HG02642 (cell line): ENCODE measurements around the gene HHIPL1.

Experiments used
- ATAC-seq: cut with Tn5 transposase; IDR thresholded peaks from one replicate; pipeline ENCODE4 v1.9.1; 2021; ENCODE audit warnings: mild to moderate bottlenecking; ENCODE audit not compliant: unreplicated experiment, poor library complexity

Gene HHIPL1

DNA sequence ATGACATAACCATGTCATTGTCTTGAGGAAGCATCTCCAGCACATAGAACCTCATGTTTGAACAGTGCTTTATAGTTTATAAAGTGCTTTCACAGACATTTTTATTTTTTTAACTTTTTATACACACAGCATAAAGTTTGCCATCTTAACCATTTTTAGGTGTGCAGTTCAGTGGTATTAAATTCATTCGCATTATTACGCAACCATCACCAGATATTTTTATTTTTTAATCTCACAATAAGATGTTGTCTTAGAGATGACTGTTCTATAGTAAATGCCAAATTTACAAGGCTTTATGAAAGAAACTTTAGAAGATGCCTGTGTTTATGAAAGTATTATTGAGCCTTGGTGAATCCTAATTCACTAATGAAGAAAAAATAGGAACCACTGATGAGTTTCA, 59.1 kb downstream of the HHIPL1 start:
- no peak for ATAC-seq

DNA sequence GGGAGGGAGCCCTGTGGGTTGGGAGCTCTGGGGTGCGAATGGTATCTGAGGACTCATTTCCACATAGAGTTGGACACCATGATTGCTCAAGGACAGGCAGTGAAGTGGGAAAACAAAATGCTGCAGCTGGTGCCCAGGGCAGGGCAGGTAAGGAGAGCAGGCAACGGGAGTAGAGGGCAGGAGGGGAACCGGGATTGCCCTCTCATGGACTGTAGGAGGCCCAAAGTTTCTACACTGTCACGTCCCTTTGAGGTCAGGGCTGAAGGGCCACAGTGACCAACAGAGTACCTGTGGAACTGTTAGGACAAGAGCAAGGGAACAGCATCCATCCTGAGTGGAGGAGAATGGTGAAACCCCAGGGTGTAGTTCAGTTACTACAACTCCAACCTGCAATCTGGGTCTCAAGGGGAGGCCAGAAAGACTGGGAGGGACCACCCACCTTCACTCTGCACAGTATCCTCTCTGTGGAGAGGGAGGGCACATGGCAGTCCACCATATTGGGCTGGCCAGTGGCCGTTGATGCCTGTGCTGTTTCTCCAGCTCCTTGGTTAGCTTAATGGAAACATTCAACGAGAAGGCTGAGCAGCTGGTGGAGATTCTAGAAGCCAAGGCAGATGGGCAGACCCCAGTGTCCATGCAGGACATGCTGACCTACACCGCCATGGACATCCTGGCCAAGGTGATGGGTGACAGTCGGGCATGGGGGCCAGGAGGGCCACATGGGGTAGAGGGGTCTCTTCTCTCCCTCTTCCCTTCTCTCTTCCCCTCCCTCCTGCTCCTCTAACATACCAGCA, 61.4 kb downstream of the HHIPL1 start:
- ATAC-seq: no peak

DNA sequence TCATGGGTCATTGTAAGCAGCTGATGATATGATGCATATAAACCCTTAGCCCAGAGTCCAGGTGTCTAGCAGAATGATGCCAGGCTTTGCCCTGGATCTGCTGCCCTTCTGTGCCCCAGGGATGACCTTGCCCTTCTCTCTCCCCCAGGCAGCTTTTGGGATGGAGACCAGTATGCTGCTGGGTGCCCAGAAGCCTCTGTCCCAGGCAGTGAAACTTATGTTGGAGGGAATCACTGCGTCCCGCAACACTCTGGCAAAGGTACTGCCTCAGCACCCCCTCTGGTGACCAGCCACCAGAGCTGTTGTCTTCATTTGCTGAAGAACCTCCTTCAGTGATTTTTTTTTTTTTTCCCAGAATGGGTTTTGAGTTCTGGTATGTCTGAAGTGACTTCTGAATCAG, 62.5 kb downstream of the HHIPL1 start:
- ATAC-seq: no peak

DNA sequence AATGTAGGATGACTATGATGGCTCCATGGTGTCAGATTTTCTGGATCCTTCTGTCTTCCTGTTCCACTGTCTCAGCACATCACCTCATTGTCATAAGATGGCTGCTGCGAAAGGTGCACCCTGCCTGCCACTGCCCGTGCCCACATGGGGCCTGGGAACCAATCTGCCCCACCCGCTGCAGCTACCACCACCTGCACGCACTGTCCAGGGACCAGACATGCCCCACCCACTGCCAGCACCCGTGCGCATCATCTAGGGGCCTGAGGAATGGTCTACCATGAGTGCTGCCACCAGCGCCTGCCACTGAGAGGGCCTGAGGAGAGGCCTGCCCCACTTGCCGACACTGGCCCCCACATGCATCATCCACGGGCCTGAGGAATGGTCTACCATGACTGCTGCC, 63.0 kb downstream of the HHIPL1 start:
- no peak for ATAC-seq

DNA sequence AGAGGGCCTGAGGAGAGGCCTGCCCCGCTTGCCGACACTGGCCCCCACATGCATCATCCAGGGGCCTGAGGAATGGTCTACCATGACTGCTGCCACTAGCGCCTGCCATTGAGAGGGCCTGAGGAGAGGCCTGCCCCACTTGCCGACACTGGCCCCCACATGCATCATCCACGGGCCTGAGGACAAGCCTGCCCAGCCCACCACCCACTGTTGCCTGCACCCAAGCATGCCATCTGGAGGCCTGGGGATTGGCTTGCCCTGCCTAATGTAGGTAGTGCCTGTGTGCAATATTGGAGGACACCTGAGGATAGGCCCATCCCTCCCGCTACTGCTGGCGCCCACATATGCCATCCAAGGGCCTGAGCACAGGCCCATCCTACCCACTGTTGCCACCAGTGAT, 63.5 kb downstream of the HHIPL1 start:
- no peak for ATAC-seq

DNA sequence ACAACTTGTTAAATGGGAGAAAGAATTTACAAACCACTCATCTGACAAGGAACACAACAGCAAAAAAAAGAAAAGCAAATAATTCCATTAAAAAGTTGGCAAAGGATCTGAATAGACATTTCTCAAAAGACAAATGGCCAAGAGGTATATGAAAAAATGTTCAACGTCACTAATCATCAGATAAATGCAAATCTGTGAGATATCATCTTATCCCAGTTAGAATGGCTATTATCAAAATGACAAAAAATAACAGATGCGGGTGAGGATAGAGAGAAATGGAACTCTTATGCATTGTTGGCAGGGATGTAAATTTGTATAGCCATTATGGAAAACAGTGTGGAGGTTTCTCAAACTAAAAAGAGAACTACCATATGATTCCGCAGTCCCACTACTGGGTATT, 69.0 kb downstream of the HHIPL1 start:
- no peak for ATAC-seq

DNA sequence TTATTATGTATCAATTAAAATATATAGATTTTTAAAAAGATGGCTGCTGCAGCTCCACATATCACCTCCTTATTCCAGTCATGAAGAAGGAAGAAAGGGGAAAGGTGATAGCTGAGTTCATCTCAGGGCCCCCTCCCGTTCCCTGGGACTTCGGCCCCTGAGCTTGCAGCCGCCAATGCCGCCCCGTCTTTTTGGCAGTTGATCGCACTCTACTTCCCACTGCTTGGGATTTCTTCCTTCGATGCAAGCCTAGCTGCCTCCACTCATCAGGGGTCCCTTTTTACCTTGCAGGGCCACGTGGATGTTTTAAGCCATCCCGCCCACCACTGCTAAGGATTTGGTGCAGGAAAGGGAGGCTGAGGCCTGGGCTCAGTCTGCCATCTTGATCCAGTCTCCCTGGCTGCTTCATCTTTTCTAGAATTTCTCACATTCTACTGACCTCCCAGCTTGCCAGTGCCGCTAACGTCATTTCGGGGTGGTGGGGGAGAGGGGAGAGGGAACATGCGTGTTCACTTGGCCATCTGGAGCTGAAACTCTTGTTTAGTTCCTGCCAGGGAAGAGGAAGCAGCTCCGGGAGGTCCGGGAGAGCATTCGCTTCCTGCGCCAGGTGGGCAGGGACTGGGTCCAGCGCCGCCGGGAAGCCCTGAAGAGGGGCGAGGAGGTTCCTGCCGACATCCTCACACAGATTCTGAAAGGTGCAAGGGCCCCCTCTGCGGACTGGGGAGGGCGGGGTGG, 70.5 kb downstream of the HHIPL1 start:
- no peak for ATAC-seq

DNA sequence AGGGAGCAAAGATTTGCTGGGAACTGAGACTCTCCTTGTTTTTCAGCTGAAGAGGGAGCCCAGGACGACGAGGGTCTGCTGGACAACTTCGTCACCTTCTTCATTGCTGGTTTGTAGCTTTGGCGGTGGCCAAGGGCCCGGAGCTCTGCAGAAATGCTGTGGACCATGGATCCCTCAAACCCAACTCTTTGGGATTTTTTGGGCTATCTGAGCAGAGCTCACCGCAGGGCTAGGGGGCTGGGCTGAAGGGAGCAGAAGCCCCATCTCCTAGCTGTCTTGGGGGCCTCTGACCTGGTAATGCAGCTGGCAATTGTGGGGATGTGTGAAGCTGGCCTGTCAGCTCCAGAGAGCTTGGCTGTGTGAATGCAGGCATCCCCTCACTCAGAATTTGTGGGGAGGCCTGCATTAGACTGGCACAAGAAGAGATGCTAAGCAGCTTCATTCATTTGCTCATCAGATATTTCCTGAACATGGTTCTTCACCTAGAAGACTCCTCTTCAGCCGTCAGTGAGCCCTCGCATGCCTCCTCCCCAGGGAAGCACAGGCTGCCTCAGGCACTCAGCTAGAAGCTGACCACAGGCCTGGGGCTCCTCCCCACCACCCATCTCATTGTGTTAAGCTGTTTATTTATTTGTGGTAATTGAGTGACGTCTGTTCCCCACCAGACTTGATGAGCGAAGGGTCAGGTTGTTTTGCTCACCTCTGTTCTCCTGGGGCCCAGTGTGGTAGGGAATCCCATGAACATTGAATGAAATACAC, 71.3 kb downstream of the HHIPL1 start:
- ATAC-seq: no peak

DNA sequence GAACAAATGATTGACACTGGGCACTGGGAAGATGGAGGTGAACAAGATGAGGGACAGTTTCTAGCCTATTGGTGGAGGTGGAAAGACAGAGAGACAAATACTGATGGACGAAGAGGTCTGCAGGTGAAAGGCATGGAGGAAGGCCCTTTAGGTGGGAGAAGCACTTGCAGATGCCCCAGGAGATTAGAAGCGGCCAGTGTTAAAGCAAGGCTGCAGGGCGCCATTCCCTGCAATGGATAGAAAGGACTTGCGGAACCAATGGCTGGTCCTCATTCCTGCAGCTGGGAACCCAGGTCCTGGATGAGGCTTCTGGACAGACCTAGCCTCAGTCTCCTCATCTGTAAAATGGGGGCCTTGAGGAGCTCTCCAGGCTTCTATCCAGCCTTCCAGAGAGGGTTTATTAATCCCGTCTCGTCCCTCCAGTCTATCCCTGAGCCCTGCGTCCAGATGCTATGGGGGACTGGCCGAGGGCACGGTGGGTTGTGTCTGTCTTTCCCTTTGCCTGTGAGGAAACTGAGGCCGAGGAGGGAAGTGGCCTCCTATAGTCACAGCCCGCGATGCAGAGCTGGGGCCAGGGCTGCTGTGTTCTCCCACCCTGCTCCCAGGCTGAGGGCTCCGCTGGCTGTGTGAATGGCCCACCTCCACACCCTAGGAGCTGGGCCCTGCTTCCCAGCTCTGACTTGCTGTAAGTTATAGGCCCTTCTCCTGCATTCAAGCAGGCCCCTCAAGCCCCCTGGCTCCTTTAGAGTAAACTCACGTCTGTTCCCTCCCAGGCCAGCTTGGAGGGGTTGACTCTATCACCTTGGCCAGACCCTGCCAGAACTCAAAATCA, 72.1 kb downstream of the HHIPL1 start:
- no peak for ATAC-seq

DNA sequence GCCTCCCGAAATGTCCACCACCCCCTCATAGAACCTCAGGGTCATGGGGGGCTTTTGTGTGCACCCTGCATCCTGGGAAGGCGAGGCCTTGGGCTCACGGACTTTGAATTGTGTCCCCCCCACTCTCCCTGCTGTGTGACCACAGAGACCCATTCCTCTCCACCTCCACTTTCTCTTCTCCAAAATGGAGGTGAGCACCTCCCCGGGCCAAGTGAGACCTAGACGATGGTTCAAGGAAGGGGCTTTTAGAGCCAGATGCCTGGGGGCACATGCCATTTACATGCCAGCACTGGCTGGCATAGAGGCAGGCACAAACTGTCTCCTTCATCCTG, 72.7 kb downstream of the HHIPL1 start:
- no peak for ATAC-seq

DNA sequence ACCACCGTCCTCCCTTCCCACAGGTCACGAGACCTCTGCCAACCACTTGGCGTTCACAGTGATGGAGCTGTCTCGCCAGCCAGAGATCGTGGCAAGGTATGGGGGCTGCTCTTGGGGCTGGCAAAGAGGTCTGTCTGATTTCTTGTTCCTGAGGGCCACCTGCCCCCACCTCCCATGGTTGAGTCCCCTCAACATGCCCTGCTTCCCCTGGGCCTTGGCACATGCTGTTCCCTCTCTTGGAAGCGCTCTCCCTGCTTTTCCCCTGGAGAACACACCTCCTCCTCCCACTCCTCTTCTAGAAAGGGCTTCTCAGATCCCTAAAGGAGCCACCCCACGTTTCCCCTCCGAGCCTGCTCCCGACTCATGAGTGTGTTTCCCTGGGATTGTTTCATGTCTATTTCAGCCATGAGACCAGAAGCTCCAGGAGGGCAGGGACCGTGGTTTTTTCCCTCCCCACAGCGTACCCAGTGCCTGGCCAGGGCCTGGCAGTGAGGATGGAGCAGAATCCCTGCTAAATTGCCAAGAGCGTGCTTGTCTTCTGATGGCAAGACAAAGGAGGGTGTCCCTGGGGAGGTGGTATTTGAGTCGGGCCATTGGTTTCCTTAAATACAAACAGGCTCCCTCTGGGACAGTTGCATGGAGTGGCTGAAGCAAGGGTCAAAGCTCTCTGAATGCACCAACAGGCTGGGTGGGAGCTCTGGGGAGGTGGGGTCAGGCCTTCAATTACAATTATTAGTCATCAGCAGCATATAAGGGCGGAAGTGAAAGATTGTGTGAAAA, 73.3 kb downstream of the HHIPL1 start:
- peak; percentile 46 for ATAC-seq

DNA sequence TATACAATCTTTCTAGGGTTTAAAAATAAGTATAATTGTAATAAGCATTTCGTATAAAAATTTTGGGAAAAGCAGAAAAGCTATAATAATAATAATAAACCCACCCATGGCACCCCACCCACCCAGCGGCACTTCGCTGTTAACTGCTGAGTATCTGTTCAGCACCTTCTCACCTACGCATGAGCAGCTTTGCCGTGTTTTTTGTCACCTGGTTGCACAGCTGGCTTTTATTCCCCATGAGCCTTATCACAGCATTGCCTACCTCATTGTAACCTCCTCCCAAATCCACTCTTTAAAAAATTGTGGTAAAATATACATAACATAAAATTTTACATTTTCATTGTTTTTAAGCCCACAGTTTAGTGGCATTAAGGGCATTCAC, 73.9 kb downstream of the HHIPL1 start:
- peak; percentile 46 for ATAC-seq

DNA sequence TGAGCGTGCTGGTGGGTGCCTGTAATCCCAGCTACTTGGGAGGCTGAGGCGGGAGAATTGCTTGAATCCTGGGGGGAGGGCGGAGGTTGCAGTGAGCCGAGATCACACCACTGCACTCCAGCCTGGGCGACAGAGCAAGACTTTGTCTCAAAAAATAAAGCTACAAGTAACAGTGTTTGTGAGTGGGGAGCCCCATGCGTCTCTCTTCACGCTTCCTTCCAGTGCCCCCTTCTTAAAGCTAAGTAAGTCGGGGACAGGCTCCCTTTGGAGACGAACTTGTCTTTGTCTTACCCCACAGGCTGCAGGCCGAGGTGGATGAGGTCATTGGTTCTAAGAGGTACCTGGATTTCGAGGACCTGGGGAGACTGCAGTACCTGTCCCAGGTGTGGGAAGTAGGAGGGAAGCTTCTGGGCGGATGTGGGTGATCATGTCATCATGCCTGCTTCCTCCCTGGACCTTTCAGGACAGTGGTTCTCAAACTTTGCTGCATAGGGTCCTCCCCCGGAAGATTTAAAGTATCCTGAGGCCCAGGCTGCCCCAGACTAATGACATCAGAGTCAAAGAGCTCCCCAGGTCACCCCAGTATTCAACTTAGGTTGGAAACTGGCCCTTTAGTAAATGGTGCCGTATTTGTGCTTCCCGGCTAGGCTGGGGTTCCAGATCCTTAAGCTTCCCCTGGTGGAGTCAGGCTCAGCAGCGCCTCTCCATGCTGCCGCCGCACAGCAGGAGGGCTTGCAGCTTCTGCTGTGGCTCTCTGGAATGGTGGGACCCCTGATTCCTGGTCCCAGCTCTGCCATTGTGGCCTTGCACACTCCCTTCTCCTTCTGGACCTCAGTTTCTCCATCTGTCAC, 76.2 kb downstream of the HHIPL1 start:
- no peak for ATAC-seq

DNA sequence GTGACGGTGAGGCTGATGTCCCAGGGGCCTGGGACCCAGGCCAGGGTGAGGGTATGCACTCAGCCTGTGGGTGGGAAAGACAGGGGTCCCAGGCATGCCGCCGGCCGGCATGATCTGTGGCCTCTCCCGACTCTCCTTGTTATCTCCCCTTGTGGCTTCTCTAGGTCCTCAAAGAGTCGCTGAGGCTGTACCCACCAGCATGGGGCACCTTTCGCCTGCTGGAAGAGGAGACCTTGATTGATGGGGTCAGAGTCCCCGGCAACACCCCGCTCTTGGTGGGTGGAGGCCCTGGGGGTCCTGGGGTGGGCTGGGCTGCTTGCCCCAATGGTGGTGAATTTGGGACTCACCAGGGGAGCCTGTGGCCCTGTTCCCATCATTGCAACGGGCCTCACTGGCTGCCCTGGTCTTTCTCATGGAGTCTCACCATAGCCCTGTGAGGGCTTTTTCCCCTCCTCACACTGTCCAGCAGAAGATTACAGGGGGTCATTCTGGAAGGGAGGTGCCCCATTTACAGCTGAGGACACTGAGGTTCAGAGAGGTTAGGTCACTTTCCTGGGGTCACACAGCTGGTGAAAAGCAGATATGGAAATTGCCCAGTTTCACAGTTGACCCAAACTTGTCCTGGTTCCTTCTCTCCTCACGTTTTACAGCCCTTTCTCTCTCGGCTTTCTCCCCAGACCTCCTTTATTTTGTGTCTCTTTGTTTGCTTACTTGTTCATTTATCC, 77.0 kb downstream of the HHIPL1 start:
- ATAC-seq: no peak

DNA sequence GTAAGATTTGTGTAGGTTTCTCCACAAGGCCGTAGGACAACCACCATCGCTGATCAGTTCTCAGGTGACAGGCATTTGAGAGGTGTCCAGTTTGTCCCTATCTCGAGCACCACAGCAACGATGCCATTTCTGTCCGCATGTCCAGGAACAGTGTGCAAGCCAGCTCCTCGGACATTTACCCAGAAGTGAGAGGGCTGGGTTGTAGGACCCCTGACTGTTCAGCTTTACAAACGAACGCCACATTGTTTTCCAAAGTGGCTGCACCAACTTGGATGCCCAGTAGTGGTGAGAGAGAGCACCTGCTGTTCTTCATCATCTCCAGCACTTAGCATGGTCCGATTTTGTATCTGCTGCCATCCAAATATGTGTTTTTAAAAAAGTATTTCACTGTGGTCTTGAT, 77.8 kb downstream of the HHIPL1 start:
- ATAC-seq: no peak

DNA sequence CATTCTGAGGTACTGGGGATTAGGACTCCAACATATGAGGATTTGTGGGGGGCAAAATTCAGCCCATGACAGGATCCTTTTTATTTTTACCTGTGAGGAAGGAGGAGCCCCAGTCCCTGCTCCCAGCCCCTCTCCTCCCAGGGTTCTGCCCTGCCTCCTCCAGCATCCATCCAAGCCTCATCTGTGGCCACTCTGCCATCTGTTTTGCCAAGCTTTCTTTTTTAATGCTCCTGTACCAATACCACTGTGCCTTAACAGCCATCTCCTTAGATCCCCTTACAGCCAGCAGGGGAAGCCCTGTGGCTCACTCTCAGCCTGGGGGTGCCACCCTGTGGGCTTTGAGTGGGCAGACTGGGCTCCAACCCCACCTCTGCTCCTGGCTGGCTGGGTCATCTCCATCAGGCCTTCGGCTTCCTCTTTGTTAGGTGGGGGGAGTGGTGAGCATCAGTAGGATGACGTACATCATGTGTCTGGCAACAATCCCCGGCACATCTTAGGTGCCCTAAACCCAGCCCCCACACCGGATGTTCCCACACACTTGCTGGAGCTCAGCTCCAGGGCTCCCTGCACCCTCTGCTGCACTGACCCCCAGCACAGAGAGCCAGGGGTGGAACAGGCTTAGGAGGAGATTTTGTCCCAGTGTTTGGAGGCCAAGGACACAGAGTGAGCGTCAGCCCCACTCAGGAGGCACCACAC, 79.4 kb downstream of the HHIPL1 start:
- ATAC-seq: no peak

DNA sequence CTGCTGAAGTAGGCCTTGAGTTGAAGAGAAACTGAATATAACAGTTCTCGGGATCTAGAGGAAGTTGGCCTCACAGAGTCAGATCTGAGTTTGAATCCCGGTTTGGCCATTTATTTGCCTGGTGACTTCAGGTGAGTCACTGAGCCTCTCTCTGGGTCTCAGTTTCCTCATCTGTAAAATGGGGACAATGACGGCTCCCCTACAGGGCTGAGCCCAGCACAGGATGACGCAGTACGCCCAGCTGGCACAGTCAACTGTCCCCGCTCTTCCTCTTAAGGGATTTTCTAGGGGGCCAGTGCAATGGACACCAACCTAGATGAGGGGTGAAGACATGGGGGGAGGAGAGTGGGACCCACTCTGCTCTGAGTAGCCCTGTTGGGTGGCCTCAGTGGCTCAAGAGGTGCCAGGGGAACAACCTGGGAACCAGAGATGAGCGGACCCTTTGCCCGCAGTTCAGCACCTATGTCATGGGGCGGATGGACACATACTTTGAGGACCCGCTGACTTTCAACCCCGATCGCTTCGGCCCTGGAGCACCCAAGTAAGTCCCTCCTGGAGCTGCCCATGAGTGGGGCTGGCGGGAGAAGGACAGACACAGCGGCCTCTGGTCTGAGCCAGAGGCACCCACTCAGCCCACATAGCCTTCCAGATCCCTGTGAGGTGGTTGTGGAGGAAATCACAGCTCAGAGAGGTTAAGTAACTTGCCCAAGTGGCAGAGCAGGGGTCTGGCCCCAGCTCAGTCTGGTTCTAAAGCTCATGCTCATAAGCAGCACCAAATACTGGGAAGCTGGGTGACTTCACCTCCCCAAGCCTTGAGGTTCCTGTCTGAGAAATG, 80.2 kb downstream of the HHIPL1 start:
- no peak for ATAC-seq
